Activated naive CD8-positive, alpha-beta T cell treated with anti-CD3 and anti-CD28 coated beads, Interleukin-2, amount 50 U/mL, for 24 hours (primary cell): Measurements from ENCODE around the gene FMN1.

ENCODE experiments used
- ATAC-seq: fragments of 150-1000 bp; cut with Tn5 transposase; one replicate; pipeline ENCODE4 v1.10.0; 2021
- DNase-seq: peaks from one replicate; pipeline ENCODE4 v3.0.0; 2021
- H3K27ac Mint-ChIP-seq: one replicate; pipeline ENCODE4 v1.8.0; 2021; ENCODE audit warnings: mild to moderate bottlenecking, mixed read lengths
- H3K27me3 Mint-ChIP-seq: one replicate; pipeline ENCODE4 v1.8.0; 2021; ENCODE audit warnings: mixed read lengths
- H3K36me3 Mint-ChIP-seq: one replicate; pipeline ENCODE4 v1.8.0; 2021; ENCODE audit warnings: low read depth, mixed read lengths
- H3K4me1 Mint-ChIP-seq: one replicate; pipeline ENCODE4 v1.8.0; 2021; ENCODE audit warnings: mixed read lengths
- H3K4me3 Mint-ChIP-seq: one replicate; pipeline ENCODE4 v1.8.0; 2021; ENCODE audit warnings: mild to moderate bottlenecking, moderate library complexity, mixed read lengths
- H3K9me3 Mint-ChIP-seq: one replicate; pipeline ENCODE4 v1.8.0; 2021; ENCODE audit warnings: mixed read lengths

The FMN1 gene

DNA sequence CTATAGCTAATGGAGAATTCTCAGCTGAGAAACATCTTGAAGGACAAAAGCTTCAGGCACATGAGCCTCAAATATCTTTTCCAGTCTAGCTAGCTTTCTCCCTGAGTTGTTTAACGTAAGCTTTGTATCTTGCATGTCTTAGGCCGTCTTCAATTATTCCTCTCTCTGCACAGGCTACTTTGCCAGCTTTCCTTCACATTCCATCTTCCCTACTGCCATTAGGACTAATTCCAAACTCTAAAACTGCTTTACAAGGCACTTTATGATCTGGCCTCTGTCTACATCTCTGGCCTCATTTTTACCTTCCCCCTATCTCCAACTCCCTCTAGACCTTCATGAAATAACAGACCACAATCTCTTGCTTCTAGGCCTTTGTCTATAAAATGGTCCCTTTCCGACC lies 305.3 kb downstream of the FMN1 start:
- Mint-ChIP-seq H3K27me3 (no peaks in the 10 kb centered on the region), H3K36me3 (no peaks in the 10 kb centered on the region), H3K27ac (no peak overlapping the region), H3K4me3 (no peak overlapping the region), H3K4me1 (no peaks in the 10 kb centered on the region), H3K9me3 (no peaks in the 10 kb centered on the region)
- ATAC-seq (no peak), DNase-seq (no peak)

DNA sequence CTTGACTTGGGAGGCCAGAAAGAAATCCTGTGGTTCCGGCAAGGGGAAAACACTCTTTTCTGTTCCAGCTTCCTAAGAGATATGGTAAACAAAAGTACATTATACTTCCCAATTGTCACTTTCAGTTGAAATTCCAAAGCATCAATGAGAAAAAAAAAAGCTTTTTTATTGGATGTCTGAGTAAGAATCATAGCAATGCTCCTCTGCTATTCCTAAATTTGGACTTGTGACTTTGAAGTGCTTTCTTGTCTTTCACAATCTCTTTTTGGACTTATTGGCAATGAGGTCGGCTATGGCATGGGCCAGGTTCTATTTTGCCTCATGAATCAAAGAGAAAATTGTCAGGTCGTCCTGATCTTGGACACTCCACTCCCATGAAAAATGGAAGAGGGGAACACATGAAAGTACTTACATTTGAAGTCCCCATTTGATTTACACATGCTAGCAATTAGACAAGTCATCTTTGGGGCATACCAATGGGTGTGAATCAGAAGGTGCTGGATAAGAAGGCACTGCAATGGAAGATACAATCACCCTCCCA lies 306.2 kb downstream of the FMN1 start:
- Mint-ChIP-seq H3K4me1 (no peaks in the 10 kb centered on the region), H3K9me3 (no peaks in the 10 kb centered on the region), H3K4me3 (no peak overlapping the region), H3K27me3 (no peaks in the 10 kb centered on the region), H3K36me3 (no peaks in the 10 kb centered on the region), H3K27ac (no peak overlapping the region)
- DNase-seq (no peak), ATAC-seq (no peak)

GRCh38 chr15:32887090-32887489 lies 307.4 kb downstream of the FMN1 start:
- Mint-ChIP-seq H3K4me3 (no peak overlapping the region), H3K27me3 (no peaks in the 10 kb centered on the region), H3K27ac (no peak overlapping the region), H3K4me1 (no peaks in the 10 kb centered on the region), H3K9me3 (no peaks in the 10 kb centered on the region), H3K36me3 (no peaks in the 10 kb centered on the region)
- ATAC-seq (no peak), DNase-seq (no peak)

DNA sequence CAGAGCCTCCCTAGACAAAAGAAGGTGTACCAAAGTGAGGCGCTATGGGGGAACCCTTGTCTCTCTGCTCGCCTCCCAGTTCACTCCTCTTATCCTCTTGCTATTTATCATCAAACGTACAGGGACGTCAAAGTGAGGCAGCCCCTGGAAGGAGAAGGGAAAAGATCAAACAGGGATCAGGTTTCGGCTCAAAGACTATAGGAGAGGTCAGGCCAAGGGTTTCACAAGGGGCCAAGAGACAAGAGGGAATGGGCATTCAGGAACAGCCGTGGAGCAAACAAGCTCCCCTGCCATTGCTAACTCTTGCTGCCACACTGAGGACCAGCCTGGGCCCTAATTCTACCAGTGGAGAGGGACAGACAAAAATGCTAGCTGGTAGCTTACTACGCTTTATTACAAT lies 308.1 kb downstream of the FMN1 start:
- Mint-ChIP-seq H3K27me3 (no peaks in the 10 kb centered on the region), H3K36me3 (no peaks in the 10 kb centered on the region), H3K9me3 (no peaks in the 10 kb centered on the region), H3K4me3 (no peak overlapping the region), H3K27ac (no peak overlapping the region), H3K4me1 (no peaks in the 10 kb centered on the region)
- no peak for ATAC-seq
- no peak for DNase-seq

- H3K4me1 Mint-ChIP-seq, result no peaks in the 10 kb centered on the region
- DNase-seq, result no peak
- H3K27ac Mint-ChIP-seq, result no peak overlapping the region
- no peaks in the 10 kb centered on the region for H3K36me3 Mint-ChIP-seq
- ATAC-seq, result no peak
- no peaks in the 10 kb centered on the region for H3K27me3 Mint-ChIP-seq
- H3K9me3 Mint-ChIP-seq, result no peaks in the 10 kb centered on the region
- no peak overlapping the region for H3K4me3 Mint-ChIP-seq
Observed at GRCh38 chr15:32885713-32886112, 308.8 kb downstream of the FMN1 start.

DNA sequence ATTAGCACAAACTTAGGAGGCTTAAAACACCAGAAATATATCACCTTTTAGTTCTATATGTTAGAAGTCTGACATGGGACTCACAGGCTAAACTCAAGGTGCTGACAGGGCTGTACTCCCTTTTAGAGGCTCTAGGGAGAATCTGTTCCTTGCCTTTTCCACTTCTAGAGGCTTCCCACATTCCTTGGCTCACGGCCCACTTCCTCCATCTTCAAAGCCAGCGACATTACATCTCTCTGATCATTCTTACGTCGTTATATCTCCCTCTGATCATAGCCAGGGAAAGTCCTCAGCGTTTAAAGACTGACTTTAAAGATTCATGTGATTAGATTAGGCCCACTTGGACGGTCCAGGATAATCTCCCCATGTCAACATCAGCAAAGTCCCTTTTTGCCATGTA lies 310.4 kb downstream of the FMN1 start:
- DNase-seq, result no peak
- Mint-ChIP-seq H3K36me3 (no peaks in the 10 kb centered on the region), H3K27ac (no peak overlapping the region), H3K4me3 (no peak overlapping the region), H3K9me3 (no peaks in the 10 kb centered on the region), H3K4me1 (no peaks in the 10 kb centered on the region), H3K27me3 (no peaks in the 10 kb centered on the region)
- ATAC-seq, result no peak

- Mint-ChIP-seq H3K9me3 (no peaks in the 10 kb centered on the region), H3K4me1 (no peaks in the 10 kb centered on the region), H3K27ac (no peak overlapping the region), H3K36me3 (no peaks in the 10 kb centered on the region), H3K4me3 (no peak overlapping the region), H3K27me3 (no peaks in the 10 kb centered on the region)
- DNase-seq (no peak), ATAC-seq (no peak)
Observed at GRCh38 chr15:32882955-32883354, 311.6 kb downstream of the FMN1 start.

GRCh38 chr15:32881528-32881927 lies 313.0 kb downstream of the FMN1 start:
- no peak overlapping the region for H3K4me3 Mint-ChIP-seq

DNA sequence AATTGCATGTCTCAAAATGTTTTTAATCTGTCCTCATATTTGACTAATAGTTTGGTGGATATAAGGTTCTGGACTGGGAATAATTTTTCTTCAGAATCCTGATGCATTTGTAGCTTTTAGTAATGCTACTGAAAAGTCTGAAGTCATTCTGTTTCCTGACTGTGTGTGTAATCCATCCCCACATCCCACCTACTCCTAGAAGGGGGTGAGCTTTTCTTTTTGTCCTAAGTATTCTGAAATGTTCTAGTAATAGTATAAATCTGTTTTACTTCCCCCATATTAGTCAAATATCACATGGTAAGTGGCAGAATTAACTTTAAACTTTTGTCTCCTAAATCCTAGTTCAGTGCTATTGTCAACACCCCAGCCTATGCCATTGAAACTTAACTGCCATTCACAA lies 313.9 kb downstream of the FMN1 start:
- Mint-ChIP-seq H3K36me3 (no peaks in the 10 kb centered on the region), H3K4me1 (no peaks in the 10 kb centered on the region), H3K9me3 (no peaks in the 10 kb centered on the region), H3K27ac (no peak overlapping the region), H3K27me3 (no peaks in the 10 kb centered on the region), H3K4me3 (no peak overlapping the region)
- DNase-seq, result no peak
- ATAC-seq, result no peak

More at GRCh38 chr15:32881528-32881927, 313.0 kb downstream of the FMN1 start:
- DNase-seq (no peak), ATAC-seq (no peak)
- no peaks in the 10 kb centered on the region for H3K27me3 Mint-ChIP-seq
- no peaks in the 10 kb centered on the region for H3K4me1 Mint-ChIP-seq
- no peak overlapping the region for H3K27ac Mint-ChIP-seq
- H3K36me3 Mint-ChIP-seq, result no peaks in the 10 kb centered on the region
- no peaks in the 10 kb centered on the region for H3K9me3 Mint-ChIP-seq

- DNase-seq (no peak), ATAC-seq (no peak)
- H3K27ac Mint-ChIP-seq, result no peak overlapping the region
- H3K9me3 Mint-ChIP-seq, result no peaks in the 10 kb centered on the region
- no peak overlapping the region for H3K4me3 Mint-ChIP-seq
- H3K27me3 Mint-ChIP-seq, result no peaks in the 10 kb centered on the region
- no peaks in the 10 kb centered on the region for H3K4me1 Mint-ChIP-seq
- H3K36me3 Mint-ChIP-seq, result no peaks in the 10 kb centered on the region
Observed at GRCh38 chr15:32879980-32880379, 314.5 kb downstream of the FMN1 start.

DNA sequence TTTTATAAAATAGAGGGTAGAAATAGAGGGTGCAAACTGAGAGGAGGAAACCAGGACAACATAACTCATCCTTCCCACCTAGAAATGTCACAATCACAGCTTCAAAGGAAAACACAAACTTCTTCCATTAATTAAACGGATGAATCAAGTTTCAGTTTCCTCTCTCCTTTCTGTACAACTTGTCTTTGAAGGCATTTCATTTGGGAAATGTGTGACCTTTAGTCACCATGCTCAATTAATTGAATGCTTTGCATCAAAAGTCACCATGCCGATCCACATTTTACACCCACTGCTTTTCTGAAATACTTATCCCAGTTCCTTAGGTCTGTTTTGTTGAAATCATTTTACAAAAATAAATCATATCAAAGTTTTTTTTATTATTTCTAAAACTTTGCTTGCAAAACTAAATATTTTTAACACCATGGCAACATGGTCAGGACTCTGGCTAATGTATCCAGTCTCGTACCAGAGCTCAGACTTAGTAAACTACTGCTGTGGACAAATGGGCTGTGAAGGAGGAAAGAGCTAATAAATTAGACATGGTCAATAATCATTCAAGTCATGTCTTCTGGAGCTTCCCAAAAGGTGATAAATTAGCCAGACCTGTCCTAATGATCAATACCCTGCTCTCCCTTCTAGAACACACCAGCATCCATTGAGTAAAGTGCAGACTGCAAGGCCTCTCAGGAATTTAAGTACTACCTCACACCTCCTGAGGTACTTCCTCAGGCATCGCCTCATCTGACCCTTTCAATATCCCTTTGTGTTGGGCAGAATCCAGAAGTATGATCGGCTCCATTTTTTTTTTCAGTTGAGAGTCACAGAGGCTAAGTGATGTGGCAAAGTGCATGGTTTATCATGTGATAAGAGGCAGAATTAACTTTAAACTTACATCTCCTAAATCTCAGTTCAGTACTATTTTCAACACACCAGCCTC lies 315.4 kb downstream of the FMN1 start:
- no peaks in the 10 kb centered on the region for H3K4me1 Mint-ChIP-seq
- DNase-seq, result no peak
- H3K27ac Mint-ChIP-seq, result no peak overlapping the region
- H3K36me3 Mint-ChIP-seq, result no peaks in the 10 kb centered on the region
- no peaks in the 10 kb centered on the region for H3K27me3 Mint-ChIP-seq
- H3K9me3 Mint-ChIP-seq, result no peaks in the 10 kb centered on the region
- no peak for ATAC-seq
- H3K4me3 Mint-ChIP-seq, result no peak overlapping the region

DNA sequence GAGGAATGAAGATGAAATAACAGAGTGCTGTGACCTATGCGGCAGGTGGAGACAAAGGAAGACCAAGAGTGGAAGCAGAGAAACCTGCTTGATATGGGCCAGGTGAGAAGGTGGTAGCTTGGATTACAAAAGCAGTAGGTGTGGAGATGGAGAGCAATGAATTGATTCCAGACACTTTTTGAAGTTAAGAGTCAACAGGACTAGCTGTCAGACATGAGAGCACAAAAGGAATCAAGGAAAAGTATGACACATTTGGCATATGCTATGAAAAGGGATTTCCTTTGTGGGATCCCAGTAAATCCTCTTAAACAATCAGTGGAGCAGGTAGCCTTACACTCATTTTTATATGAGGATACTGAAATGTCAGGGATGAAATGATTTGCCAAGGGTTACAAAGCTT lies 316.2 kb downstream of the FMN1 start:
- Mint-ChIP-seq H3K4me3 (no peak overlapping the region), H3K27ac (no peak overlapping the region), H3K36me3 (no peaks in the 10 kb centered on the region), H3K27me3 (no peaks in the 10 kb centered on the region), H3K9me3 (no peaks in the 10 kb centered on the region), H3K4me1 (no peaks in the 10 kb centered on the region)
- DNase-seq (no peak), ATAC-seq (no peak)

DNA sequence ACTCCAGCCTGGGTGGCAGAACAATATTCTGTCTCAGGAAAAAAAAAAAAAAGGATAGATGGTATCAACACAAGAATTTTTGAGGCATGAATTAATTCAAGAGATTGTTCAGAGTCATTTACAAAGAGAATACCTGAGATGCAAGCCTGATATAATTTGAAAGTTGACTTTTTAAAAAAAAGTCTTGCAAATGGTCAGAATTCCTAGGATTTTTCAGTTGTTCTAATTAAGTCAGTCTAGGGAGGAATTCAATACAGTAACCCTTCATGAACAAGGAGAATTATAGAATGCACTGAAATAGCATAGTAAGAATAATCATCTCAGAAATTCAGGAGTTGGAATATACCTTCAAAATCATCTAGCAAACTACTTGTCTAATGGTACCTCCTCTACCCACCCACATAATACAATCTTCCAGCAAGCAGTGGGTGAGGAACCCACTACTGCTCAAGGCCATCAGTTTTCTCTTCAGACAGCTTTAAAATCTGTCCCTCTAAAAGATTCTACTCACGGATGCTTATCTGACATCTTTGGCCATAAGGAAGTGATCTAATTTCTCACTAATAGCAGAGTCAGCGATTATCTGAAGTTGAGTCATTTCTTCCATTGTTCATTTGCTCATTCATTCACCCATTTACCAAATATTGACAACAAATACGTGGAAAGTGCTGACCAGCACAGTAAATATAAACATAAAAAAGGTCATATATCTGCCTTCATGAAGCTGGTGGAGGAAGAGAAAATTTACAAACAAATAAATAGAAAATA lies 317.1 kb downstream of the FMN1 start:
- Mint-ChIP-seq H3K4me3 (no peak overlapping the region), H3K4me1 (no peaks in the 10 kb centered on the region), H3K27me3 (no peaks in the 10 kb centered on the region), H3K9me3 (no peaks in the 10 kb centered on the region), H3K27ac (no peak overlapping the region), H3K36me3 (no peaks in the 10 kb centered on the region)
- DNase-seq, result no peak
- ATAC-seq, result no peak

- H3K4me1 Mint-ChIP-seq, result no peaks in the 10 kb centered on the region
- peaks cover 3% of the 10 kb centered on the region for H3K27me3 Mint-ChIP-seq
- no peak overlapping the region for H3K4me3 Mint-ChIP-seq
- ATAC-seq (no peak), DNase-seq (no peak)
- H3K36me3 Mint-ChIP-seq, result no peaks in the 10 kb centered on the region
- H3K27ac Mint-ChIP-seq, result no peak overlapping the region
- no peaks in the 10 kb centered on the region for H3K9me3 Mint-ChIP-seq
Observed at GRCh38 chr15:32873284-32874114, 321.0 kb downstream of the FMN1 start.
